HG03139 (cell line): ENCODE data around the gene CLIC5.

Experiments used
- ATAC-seq: cut with Tn5 transposase; IDR thresholded peaks from one replicate; pipeline ENCODE4 v1.9.1; 2021; ENCODE audit not compliant: unreplicated experiment

Gene CLIC5

GRCh38 chr6:45855642-45856394 is 159.8 kb downstream of the CLIC5 start:
- no peak for ATAC-seq

- no peak for ATAC-seq
Observed at GRCh38 chr6:45854149-45854742, 161.4 kb downstream of the CLIC5 start.

GRCh38 chr6:45851034-45851400 is 164.6 kb downstream of the CLIC5 start:
- no peak for ATAC-seq

- ATAC-seq = no peak
Observed at GRCh38 chr6:45850378-45851033, 165.2 kb downstream of the CLIC5 start.

GRCh38 chr6:45845567-45845966 is 170.1 kb downstream of the CLIC5 start:
- no peak for ATAC-seq

- no peak for ATAC-seq
Observed at GRCh38 chr6:45844986-45845385, 170.7 kb downstream of the CLIC5 start.

GRCh38 chr6:45843848-45844521 is 171.7 kb downstream of the CLIC5 start:
- ATAC-seq = no peak

GRCh38 chr6:45841062-45841461 is 174.6 kb downstream of the CLIC5 start:
- no peak for ATAC-seq

- ATAC-seq = no peak
Observed at GRCh38 chr6:45838996-45839395, 176.7 kb downstream of the CLIC5 start.

GRCh38 chr6:45838451-45838850 is 177.2 kb downstream of the CLIC5 start:
- no peak for ATAC-seq

GRCh38 chr6:45837541-45838200 is 178.0 kb downstream of the CLIC5 start:
- no peak for ATAC-seq

GRCh38 chr6:45836984-45837383 is 178.7 kb downstream of the CLIC5 start:
- ATAC-seq = no peak

GRCh38 chr6:45836438-45836824 is 179.2 kb downstream of the CLIC5 start:
- no peak for ATAC-seq

- ATAC-seq = no peak
Observed at GRCh38 chr6:45835721-45836437, 179.8 kb downstream of the CLIC5 start.

- no peak for ATAC-seq
Observed at GRCh38 chr6:45832063-45832462, 183.6 kb downstream of the CLIC5 start.
